GM19397 (cell line): Measurements from ENCODE around the gene ASRGL1.

Source experiments
- ATAC-seq: cut with Tn5 transposase; IDR thresholded peaks from one replicate; pipeline ENCODE4 v1.9.1; 2021; ENCODE audit warnings: mild to moderate bottlenecking, moderate library complexity; ENCODE audit not compliant: unreplicated experiment

The ASRGL1 gene

DNA sequence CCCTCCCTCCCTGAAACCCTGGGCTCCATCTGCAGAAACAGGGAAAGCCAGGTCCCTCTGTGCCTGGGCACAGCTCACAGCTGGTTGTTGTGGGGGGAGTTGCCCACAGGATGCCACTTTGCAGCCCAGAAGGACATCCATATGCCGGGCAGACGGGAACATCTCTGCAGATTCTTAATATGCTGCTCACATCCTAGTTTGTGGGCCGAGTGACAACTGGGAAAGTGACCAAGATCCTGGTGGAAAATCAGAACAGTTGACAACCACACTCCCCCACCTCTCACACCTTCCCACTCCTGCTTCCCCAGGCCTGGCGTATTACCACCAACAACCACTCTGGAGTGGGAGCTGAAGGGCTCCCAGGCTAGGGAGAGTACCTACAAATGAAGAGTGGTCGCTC, 74.3 kb downstream of the ASRGL1 start:
- ATAC-seq = no peak

GRCh38 chr11:62413060-62413696, 75.9 kb downstream of the ASRGL1 start:
- no peak for ATAC-seq

DNA sequence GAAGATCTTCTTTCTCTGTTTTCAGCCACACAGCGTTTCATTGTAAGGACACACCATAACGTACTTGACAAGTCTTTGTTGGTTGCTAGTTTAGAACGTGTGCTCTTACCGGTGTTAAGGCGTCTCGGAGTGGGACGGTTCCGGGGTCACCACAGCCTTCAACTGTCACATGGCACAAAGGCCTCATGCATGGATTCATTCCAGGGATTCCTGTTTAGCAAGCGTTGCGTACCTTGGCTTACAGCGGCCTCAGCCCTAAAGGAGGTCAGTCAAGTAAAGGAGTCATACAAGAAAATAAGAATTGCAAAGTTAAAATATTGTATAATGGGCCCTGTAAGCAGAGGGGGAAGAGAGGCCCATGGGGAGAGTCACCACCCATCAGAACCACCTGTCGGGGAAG, 79.3 kb downstream of the ASRGL1 start:
- no peak for ATAC-seq

DNA sequence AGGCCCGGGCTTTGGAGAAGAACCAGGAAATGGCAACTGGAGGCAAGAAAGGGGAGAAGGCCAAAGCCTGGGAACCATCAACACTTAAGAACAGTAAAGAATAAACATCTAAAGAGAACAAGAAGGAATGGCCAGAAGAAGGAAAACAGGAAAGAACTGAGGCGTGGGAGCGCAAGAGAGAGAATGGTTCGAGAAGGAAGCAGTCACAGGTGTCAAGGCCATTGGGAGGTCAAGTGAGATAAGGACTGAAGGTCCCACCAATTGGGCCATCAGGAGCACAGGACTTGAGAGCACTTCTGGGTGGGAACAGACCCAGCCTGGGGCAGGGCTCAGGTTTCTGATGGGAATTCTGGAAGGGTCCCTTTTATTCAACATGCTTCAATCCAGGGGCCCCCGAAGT, 80.9 kb downstream of the ASRGL1 start:
- no peak for ATAC-seq

- no peak for ATAC-seq
Observed at GRCh38 chr11:62418733-62419132, 81.5 kb downstream of the ASRGL1 start, which contains the start of gene SCGB1A1. SCGB1A1 (plus strand) TSS chr11:62419033; CDS start chr11:62419096, 63 bp downstream.

DNA sequence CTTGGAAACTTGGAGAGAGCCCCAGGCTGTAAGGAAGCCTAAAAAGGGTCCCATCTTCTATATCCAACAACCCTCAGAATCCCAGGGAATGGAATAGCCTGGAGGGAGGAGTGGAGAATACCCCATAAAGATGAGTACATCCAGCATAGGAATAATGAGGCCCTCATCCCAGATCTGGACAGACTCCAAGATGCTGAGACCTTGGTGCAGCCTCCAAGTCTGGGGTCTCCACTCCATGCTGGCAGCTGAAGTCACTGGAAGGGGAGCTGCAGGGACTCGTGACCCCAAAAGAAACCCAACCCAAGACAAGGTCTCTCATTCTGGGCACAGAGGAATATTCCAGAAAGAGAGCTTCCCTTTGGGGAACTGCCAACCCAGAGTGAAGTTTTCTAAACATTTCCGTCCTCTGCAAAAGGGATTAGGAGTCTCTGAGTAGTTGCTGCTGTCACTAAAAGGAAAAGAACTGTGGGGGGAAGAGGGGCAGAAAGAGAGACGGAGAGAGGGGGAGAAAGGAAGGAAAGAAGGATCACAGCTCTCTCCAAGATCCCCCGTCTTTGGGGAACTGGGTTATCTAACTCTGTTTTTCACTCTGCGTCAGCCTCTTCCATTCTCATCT, 82.2 kb downstream of the ASRGL1 start:
- no peak for ATAC-seq

- no peak for ATAC-seq
Observed at GRCh38 chr11:62419943-62420342, 82.7 kb downstream of the ASRGL1 start.

DNA sequence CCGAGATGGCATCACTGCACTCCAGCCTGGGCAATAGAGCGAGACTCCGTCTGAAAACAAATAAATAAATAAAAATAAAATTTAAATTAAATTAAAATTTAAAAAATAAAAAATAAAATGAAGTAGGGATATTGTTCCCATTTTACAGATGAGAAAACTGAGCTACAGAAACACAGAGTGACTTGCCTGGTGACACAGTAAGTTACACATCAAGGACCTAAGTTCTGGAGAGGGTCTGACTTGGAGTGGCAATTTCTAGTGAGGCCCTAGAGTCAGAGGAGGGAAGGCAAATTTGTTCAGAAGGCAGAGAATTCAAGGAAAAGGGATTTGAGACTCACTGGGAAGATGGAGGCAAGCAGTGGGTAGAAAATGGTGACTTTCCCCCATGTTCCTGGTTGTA, 83.6 kb downstream of the ASRGL1 start:
- no peak for ATAC-seq

DNA sequence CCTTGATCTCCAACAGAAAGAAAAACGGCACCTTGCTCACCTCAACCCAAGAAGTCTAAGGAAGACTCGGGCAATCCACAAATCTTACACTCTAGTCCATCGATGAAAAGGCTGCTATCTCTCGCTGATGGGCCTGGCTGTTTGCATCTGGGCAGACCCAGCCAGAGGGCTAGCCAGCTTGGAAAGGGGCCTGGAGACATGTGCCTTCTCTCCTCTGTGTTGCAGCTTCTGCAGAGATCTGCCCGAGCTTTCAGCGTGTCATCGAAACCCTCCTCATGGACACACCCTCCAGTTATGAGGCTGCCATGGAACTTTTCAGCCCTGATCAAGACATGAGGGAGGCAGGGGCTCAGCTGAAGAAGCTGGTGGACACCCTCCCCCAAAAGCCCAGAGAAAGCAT, 84.7 kb downstream of the ASRGL1 start:
- no peak for ATAC-seq

DNA sequence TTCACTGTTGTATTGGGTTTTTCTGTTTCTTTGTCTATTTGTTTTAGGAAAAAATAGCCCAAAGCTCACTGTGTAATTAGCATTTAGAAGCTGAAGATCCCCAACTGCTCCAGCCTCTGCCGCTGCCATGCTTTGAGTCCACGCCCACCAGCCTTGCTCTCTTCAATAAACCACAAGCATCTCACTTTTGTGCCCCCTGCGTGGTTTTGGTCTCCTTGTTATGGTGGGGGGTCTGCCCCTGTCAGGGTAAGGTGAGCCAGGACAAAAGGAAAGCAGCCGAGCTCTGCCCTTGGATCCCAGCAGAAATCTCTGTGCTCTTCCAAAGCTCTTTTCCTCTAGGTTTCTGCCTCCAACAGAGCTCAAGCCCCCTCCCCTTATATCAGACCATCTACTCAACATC, 85.8 kb downstream of the ASRGL1 start:
- ATAC-seq = no peak

DNA sequence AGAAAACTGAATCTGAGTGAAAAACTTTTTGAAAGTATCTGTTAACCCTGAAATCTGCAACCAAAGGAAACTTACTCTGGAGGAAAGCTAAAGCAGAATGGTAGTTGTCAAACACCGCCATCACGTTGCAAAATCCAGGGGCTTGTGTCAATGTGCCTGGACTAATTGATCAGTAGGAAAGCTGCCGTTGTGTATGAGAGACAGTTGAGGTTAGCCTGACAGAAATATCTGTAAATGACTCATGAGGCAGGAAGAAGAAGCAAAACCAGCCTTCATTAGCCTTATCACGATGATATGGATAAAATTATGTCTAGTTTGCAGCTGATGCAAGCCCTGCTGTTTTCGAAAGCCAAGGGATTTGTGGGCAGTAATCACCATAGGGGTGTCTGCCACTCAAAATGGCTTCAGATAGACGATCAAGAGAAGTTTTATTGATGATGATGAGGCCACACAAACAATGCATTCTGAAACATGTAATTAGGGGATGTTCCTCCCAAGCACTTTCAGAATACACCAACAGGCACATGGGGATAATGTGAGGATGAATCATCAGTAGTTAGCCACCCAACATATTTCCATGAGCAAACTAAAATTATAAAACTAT, 90.5 kb downstream of the ASRGL1 start:
- ATAC-seq = no peak

GRCh38 chr11:62428871-62429560, 91.8 kb downstream of the ASRGL1 start:
- ATAC-seq = no peak

- ATAC-seq = no peak
Observed at GRCh38 chr11:62430425-62430824, 93.2 kb downstream of the ASRGL1 start.

DNA sequence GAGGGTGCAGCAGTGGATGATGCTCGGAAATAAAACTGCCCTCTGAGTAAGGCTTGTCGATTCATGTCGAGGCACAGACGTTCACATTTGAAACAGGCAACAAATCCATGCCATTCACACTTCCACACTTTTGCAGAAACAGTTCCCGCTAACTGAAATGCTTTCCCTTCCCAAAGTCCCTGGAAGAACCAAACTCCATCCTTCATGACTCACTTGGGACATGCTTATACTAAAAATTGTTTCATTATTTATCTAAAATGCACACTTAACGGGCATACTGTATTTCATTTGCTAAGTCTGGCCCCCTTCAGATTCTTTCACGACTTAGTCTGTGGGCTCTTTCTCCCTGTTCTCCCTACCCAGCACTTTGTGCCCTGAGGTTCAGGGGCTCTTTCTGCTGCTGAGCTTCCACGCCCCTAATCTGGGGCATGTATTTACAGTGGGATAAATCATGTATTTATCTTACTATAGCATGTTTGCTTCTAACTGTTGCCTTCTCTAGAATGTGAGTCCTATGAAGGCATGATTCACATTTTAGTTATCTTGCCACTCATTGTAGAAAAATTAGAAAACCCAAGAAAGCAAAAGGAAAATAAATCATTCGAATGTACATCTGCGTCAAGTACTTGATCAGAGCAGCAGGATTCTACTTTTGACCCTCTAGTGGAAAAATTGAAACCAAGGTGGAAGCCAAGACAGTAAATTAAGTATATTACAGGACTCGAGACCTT, 94.1 kb downstream of the ASRGL1 start:
- ATAC-seq = no peak

GRCh38 chr11:62432695-62433094, 95.4 kb downstream of the ASRGL1 start:
- no peak for ATAC-seq

- no peak for ATAC-seq
Observed at GRCh38 chr11:62433141-62433903, 96.1 kb downstream of the ASRGL1 start.

- ATAC-seq = no peak
Observed at GRCh38 chr11:62433904-62434276, 96.6 kb downstream of the ASRGL1 start.

GRCh38 chr11:62435846-62436660, 98.8 kb downstream of the ASRGL1 start:
- ATAC-seq = no peak

DNA sequence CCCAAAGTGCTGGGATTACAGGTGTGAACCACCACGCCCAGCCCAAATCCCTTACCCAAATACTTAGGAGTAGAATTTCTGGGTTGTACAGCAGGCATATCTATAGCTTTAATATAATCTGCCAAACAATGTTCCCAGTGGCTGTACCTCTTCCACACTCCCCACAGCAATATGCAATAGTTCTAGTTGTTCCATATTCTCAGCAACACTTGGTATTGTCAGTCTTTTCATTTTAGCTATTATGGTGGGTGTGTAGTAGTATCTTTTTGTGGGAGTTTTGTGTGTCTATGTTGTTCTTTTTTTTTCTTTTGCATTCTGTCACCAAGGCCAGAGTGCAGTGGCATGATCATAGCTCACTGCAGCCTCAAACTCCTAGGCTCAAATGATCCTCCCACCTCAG, 100.4 kb downstream of the ASRGL1 start:
- no peak for ATAC-seq

- no peak for ATAC-seq
Observed at GRCh38 chr11:62438641-62439040, 101.4 kb downstream of the ASRGL1 start.
